Heart left ventricle (tissue), 13 donors: ENCODE results near the gene MCU.

Experiments
- CTCF ChIP-seq, 12 donors: fragments of 200-600 bp; sonication (generic) in 4 of 12; IDR thresholded peaks; one replicate each; pipeline versions ENCODE4 v1.5.0 to v1.8.0; 2018 to 2022; ENCODE audit warnings: antibody characterized with exemption in 12 of 12, mild to moderate bottlenecking in 5 of 12
- POLR2A ChIP-seq, 2 donors: fragments of 450-650 bp; IDR thresholded peaks; one replicate each; pipeline ENCODE4 v1.6.1; 2017; ENCODE audit warnings: antibody characterized with exemption in 2 of 2, mild to moderate bottlenecking in 2 of 2, moderate library complexity in 2 of 2
- donor health status: ischemic (EF 13 %, LVEDD 7.1; RV severe dilation, severe dysfunction).
- donor health status: DM: no; HTN: yes; CAD: no.
- donor health status: DM: no; HTN: no; CAD: no.
- donor health status: ischemic (EF 25% LVEDD 6.9; RV normal size, moderate dysfunction).
- donor health status: ischemic (EF 25% LVEDD 5.7; RV mildly dilated, moderate dysfunction).
- donor health status: ischemic (EF 35%, LVEDD 5.7; RV mildly dilated, moderate dysfunction).
- donor health status: nonischemic (EF 11% LVEDD 7.7; RV severe dilation, severe dysfunction).
- donor health status: DM: yes; HTN: yes; CAD: no.
- donor health status: PGD.
- donor health status: ischemic (EF 29% LVEDD 5.4; RV normal size, mild dysfunction).
- donor health status: nonischemic (EF 23%, LVEDD 6.1; RV moderate dilation, normal function).

- TF ChIP-seq CTCF (IDR thresholded peaks at IDR 0.05): no peak
- TF ChIP-seq POLR2A (IDR thresholded peaks at IDR 0.05): no peak
These were observed 28.0 kb upstream of the MCU start for GRCh38 chr10:72663971-72664370.
